Tibial nerve (tissue), 3 donors: ENCODE measurements around the gene SELPLG.

Experiments used
- CTCF ChIP-seq, 5 experiments: fragments of 200-600 bp in 3 of 5; fragments of 450-650 bp in 2 of 5; sonication (generic) in 3 of 5; IDR thresholded peaks; one replicate each; pipeline ENCODE4 v1.5.1; 2016 to 2019; ENCODE audit warnings: antibody characterized with exemption in 5 of 5, mild to moderate bottlenecking in 3 of 5, moderate library complexity in 2 of 5
- POLR2A ChIP-seq, 2 donors: fragments of 450-650 bp; IDR thresholded peaks; one replicate each; pipeline ENCODE4 v1.6.1; 2017; ENCODE audit warnings: antibody characterized with exemption in 2 of 2, mild to moderate bottlenecking in 2 of 2, moderate library complexity in 2 of 2

- TF ChIP-seq POLR2A (IDR thresholded peaks at IDR 0.05) (no peak), CTCF (IDR thresholded peaks at IDR 0.05) (no peak)
These were observed 32.7 kb upstream of the SELPLG start for GRCh38 chr12:108666401-108666881.
